Mucosa of rectum (tissue), 2 donors: ENCODE measurements around the gene RHD.
"Not testable (repeated sequence)": the region's sequence is repeated elsewhere in the genome, so short reads cannot be mapped to it uniquely, and the experiment has no call there.

ENCODE experiments used
- H3K27ac ChIP-seq, 2 donors: one replicate each; pipeline ENCODE4 v1.7.0; 2013; ENCODE audit warnings: inconsistent platforms in 2 of 2, low read depth in 2 of 2, low read length in 2 of 2
- H3K27me3 ChIP-seq, 2 donors: one replicate each; pipeline ENCODE4 v1.7.0; 2013; ENCODE audit warnings: low read length in 2 of 2; ENCODE audit not compliant: control insufficient read depth in 2 of 2, insufficient read depth in 2 of 2
- H3K36me3 ChIP-seq, 2 donors: one replicate each; pipeline ENCODE4 v1.7.0; 2013; ENCODE audit warnings: low read length in 2 of 2; ENCODE audit not compliant: control insufficient read depth in 2 of 2, insufficient read depth in 2 of 2
- H3K4me1 ChIP-seq, 2 donors: one replicate each; pipeline ENCODE4 v1.7.0; 2013; ENCODE audit warnings: low read length in 2 of 2, mild to moderate bottlenecking in 1 of 2; ENCODE audit not compliant: control insufficient read depth in 2 of 2, insufficient read depth in 2 of 2
- H3K4me3 ChIP-seq, 2 donors: one replicate each; pipeline ENCODE4 v1.7.0; 2013; ENCODE audit warnings: low read length in 2 of 2
- H3K9ac ChIP-seq, 2 donors: one replicate each; pipeline ENCODE4 v1.7.0; 2013; ENCODE audit warnings: low read length in 2 of 2, low read depth in 1 of 2, mild to moderate bottlenecking in 1 of 2
- H3K9me3 ChIP-seq, 2 donors: one replicate each; pipeline ENCODE4 v1.7.0; 2013; ENCODE audit warnings: low read length in 2 of 2; ENCODE audit not compliant: control insufficient read depth in 2 of 2
- donor health status: healthy.
- donor health status: Normal muscosa, but diverticular disease.

RHD gene

DNA sequence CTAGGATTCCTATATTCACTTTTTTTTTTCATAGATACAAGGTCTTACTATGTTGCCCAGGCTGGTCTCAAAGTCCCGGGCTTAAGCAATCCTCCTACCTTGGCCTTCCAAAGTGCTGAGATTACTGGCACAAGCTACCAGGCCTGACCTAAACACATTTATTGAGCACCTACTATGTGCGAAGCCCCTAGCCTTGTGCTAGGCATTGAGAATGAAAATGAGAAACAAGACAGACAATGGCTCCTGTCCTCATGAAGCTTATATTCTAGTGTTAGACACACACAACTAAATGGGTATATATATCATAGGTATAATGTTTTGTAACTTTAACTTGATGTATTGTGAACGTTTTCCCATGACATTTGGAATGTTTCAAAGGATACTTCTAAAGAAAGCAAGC lies 77.3 kb downstream of the RHD start:
- Histone ChIP-seq H3K9me3 (no peaks in the 10 kb centered on the region), H3K4me1 (no peaks in the 10 kb centered on the region), H3K4me3 (no peak overlapping the region), H3K27ac (no peak overlapping the region), H3K36me3 (peaks cover 21 to 35% of the 10 kb centered on the region in 2 donors), H3K9ac (no peak overlapping the region), H3K27me3 (no peaks in the 10 kb centered on the region)

DNA sequence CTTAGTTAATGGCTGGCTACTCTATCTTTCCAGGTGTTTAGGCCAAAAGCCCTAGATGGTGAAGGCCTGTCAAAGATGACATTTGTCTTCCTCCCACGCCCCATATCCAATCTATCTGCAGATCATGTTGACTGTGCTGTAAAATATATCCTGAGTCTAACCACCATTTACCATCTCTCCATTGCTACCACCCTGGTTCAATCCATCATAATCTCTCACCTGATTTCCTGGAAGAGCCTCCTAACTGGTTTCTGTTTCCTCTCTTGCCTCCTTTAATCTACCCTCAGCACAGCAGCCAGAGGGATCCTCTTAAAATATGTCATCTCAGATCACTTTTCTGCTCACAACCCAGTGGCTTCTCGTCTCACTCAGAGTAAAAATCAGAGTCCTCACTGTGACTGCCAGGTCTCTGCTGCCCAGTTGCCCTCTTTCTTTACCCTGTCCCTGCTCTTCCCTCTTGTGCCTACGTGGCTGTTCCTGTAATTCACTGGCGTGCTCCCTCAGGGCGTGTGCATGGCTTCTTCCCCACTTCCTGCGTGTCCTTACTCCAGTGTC lies 83.6 kb downstream of the RHD start:
- Histone ChIP-seq H3K27me3 (no peaks in the 10 kb centered on the region), H3K27ac (no peak overlapping the region), H3K4me1 (no peaks in the 10 kb centered on the region), H3K4me3 (no peak overlapping the region), H3K9me3 (no peaks in the 10 kb centered on the region), H3K9ac (no peak overlapping the region), H3K36me3 (peaks cover 40 to 52% of the 10 kb centered on the region in 2 donors)

DNA sequence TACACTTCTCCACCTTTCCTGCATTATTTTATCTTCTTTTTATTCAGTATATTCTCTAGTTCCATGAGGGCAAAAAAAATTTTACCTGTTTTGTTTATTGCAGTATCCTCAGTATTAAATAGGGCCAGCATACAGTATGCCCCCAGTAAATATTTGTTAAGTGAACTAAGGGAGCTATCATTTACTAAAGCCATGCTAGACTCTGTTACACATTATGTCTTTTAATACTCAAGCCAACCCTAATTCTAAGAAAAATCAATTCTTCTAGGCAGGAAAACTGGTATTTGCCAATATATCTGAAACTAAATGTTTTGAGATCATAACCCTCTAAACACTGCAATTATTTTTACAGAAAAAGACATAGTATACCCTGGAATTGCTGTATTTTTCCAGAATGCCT lies 84.1 kb downstream of the RHD start:
- Histone ChIP-seq H3K4me3 (no peak overlapping the region), H3K9me3 (no peaks in the 10 kb centered on the region), H3K27me3 (no peaks in the 10 kb centered on the region), H3K27ac (no peak overlapping the region), H3K4me1 (no peaks in the 10 kb centered on the region), H3K36me3 (peaks cover 43 to 55% of the 10 kb centered on the region in 2 donors), H3K9ac (no peak overlapping the region)

DNA sequence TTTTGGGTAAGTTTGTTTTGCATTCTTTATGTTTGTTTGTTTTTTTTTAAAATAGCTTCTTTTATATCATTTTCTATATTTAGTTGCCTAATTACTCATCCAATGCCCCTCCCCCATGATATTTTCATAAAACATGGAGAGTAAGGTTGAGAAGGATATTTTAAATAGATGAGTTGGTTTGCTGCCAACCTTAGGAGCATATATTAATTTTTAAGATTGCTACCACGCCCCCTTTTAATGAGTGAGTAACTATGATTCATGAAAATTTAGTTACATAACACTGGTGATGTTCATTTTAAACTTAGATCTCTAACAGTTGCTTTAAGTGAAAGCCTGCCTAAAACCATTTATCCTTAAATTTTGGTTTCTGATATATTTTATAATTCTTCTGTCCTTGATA lies 84.5 kb downstream of the RHD start:
- Histone ChIP-seq H3K9ac (no peak overlapping the region), H3K27ac (no peak overlapping the region), H3K4me3 (no peak overlapping the region), H3K36me3 (peaks cover 45 to 57% of the 10 kb centered on the region in 2 donors), H3K27me3 (no peaks in the 10 kb centered on the region), H3K4me1 (no peaks in the 10 kb centered on the region), H3K9me3 (no peaks in the 10 kb centered on the region)

DNA sequence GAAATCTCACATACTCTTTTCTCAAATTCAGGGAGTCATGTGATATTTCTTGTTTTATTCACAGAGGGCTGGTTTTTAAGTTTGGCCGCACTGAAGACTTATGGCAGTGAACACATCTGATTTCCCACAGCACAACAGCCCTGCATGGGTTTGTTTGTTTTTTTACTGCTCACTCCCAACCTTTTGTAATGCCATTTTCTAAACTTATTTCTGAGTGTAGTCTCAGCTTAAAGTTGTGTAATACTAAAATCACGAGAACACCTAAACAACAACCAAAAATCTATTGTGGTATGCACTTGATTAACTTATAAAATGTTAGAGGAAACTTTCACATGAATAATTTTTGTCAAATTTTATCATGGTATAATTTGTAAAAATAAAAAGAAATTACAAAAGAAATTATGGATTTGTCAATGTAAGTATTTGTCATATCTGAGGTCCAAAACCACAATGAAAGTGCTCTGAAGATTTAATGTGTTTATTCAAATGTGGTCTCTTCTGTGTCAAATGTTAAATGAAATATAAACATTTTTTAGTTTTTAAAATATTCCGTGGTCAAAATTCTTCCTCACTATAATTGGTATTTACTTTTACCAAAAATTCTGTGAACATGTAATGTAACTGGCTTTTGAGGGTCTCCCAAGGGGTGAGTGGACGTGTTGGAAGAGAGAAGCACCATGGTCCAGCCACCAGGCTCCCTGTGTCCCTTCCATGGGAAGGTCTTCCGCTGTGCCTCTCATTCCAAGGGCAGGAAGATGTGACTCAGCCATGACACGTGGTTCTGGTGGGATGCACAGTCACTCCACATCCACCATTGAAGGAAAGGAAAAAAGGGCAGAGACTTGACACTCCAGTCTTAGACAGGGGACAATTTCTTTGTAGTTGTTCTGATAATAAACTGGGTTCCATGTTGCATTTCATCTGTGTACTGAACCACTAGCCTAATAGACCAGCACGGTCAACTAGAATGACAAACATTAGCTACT lies 88.6 kb downstream of the RHD start:
- Histone ChIP-seq H3K9ac (no peak overlapping the region), H3K9me3 (no peaks in the 10 kb centered on the region), H3K4me1 (no peaks in the 10 kb centered on the region), H3K36me3 (peaks cover 28 to 29% of the 10 kb centered on the region in 2 donors), H3K27me3 (no peaks in the 10 kb centered on the region), H3K27ac (no peak overlapping the region), H3K4me3 (no peak overlapping the region)

DNA sequence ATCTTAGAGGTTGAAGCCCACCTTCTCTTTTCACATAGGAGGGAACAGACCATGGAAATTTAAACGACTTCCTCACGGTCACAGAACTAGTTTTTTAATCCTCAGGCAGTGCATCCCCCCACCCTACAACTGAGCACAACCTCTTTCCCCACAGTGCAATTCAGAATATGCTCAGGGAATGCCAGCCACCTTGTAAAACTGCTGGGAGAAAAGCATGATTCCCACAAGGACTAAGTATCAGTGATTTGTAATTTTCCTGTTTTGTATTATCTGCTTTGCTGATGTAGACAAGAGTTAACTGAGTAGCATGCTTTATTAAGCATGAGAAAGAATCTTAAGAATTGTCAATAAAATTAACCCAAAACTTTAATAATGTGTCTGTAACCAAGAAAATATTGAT lies 89.6 kb downstream of the RHD start:
- Histone ChIP-seq H3K27me3 (no peaks in the 10 kb centered on the region), H3K4me1 (no peaks in the 10 kb centered on the region), H3K9me3 (no peaks in the 10 kb centered on the region), H3K4me3 (no peak overlapping the region), H3K9ac (no peak overlapping the region), H3K27ac (no peak overlapping the region), H3K36me3 (peaks cover 24 to 25% of the 10 kb centered on the region in 2 donors)

DNA sequence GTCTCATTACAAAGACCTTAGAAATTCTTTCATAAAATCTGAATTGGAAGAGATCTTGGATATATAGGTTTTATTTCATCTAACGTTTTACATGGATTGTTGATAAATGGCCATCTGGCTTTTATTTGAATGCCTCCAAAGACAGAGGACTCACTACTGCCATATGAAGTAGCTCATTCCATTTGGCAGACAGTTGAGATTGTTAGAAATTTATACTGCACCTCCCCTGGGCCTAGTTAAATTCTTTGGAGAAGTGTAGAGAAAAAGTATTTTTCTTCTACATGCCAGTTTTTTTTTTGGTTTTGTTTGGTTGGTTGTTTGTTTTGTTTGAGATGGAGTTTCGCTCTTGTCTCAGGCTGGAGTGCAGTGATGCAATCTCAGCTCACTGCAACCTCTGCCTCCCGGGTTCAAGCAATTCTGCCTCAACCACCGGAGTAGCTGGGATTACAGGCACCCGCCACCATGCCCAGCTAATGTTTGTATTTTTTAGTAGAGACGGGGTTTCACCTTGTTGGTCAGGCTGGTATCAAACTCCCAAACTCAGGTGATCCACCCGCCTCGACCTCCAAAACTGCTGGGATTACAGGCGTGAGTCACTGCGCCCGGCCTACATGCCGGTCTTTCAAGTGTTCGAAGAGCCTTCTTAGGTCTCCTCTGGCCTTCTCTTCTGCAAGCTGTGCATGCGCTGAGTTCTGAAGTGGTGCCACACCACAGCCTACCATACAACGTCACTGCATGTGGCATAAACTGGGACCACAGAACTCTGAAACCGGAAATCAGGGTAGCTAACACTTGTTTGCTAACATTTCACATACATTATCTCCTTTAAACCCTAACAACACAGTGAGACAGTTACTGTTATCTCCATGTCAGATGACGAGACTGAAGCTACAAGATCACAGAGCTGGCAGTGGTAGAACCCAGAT lies 90.6 kb downstream of the RHD start:
- H3K27ac ChIP-seq, H3K9ac ChIP-seq, H3K27me3 ChIP-seq, H3K4me1 ChIP-seq, H3K9me3 ChIP-seq, H3K4me3 ChIP-seq: not testable (repeated sequence)
- peaks cover 18 to 19% of the 10 kb centered on the region in 2 donors for H3K36me3 ChIP-seq

DNA sequence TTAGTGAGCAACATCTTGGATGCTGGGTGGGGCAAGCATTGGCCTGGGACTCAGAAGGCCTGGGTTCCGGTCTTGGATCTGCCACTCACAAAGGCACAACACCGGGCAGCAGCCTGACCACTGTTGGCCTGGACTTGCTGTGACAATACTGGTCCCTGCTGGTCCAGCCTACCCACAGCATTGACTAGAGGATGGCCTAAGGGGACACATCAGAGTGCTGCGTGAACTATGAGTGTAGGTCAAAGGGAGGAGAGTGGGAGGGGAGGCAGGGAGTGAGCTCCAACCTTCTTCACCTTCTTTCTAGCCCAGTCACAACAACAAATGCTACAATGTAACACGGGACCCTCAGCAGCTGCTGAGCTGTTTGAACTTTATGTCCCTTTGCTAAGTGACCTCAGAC lies 96.9 kb downstream of the RHD start:
- no peak overlapping the region for H3K27ac ChIP-seq
- no peak overlapping the region for H3K4me3 ChIP-seq
- H3K9ac ChIP-seq: no peak overlapping the region
- H3K9me3 ChIP-seq: no peaks in the 10 kb centered on the region
- H3K4me1 ChIP-seq: no peaks in the 10 kb centered on the region
- no peaks in the 10 kb centered on the region for H3K36me3 ChIP-seq
- no peaks in the 10 kb centered on the region for H3K27me3 ChIP-seq

DNA sequence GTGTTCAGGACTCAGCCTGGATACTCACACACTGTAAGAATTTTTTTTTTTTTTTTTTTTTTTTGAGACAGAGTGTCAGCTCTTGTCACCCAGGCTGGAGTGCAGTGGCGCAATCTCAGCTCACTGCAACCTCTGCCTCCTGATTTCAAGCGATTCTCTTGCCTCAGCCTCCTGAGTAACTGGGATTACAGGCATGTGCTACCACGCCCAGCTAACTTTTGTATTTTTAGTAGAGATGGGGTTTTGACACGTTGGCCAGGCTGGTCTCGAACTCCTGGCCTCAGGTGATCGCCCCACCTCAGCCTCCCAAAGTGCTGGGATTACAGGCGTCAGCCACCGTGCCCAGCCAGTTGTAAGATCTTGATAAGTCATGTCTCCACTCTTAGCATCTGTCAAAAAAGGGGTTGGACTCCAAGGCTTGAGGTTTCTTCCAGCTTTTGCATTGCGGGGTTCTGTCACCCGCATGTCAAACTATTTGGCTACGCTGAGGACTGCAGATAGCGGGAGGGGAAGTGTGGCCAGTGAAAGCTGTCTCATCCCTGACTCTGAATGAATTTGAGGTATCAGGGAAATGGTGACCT lies 97.5 kb downstream of the RHD start:
- H3K9me3 ChIP-seq, H3K9ac ChIP-seq, H3K27ac ChIP-seq, H3K36me3 ChIP-seq, H3K27me3 ChIP-seq, H3K4me3 ChIP-seq, H3K4me1 ChIP-seq: not testable (repeated sequence)
